OCI-LY3 (cell line): ENCODE measurements around the gene RIC1.

Experiments
- H2AFZ ChIP-seq: fragments of 200-600, 300-600 bp; shearing (Covaris generic); 2 replicates; pipeline ENCODE4 v1.6.0; 2014; ENCODE audit warnings: antibody characterized with exemption, low read depth, low read length
- H3K27ac ChIP-seq: fragments of 200-600, 300-600 bp; sonication (generic); 2 replicates; pipeline ENCODE4 v1.5.1; 2014; ENCODE audit warnings: mild to moderate bottlenecking, low read length, moderate library complexity, mixed read lengths
- H3K27me3 ChIP-seq: fragments of 200-600, 300-600 bp; sonication (generic); 2 replicates; pipeline ENCODE4 v1.6.1; 2014; ENCODE audit warnings: low read depth, low read length, mixed read lengths
- H3K36me3 ChIP-seq: fragments of 200-600, 300-600 bp; sonication (generic); replicated peaks from 2 replicates; pipeline ENCODE3; 2014; ENCODE audit warnings: low read depth, low read length, mixed read lengths
- H3K4me1 ChIP-seq: fragments of 300-600, 200-600 bp; sonication (generic); 2 replicates; pipeline ENCODE4 v1.6.1; 2014; ENCODE audit warnings: low read length, mixed read lengths
- H3K4me2 ChIP-seq: fragments of 200-600, 300-600 bp; sonication (generic); 2 replicates; pipeline ENCODE4 v1.6.1; 2014; ENCODE audit warnings: low read length, mixed read lengths
- H3K4me3 ChIP-seq: fragments of 300-600, 200-600 bp; sonication (generic); 2 replicates; pipeline ENCODE4 v1.5.1; 2014; ENCODE audit warnings: antibody characterized with exemption, mild to moderate bottlenecking, low read length, moderate library complexity
- H3K79me2 ChIP-seq: fragments of 300-600, 200-600 bp; shearing (Covaris generic); 2 replicates; pipeline ENCODE4 v1.6.1; 2014; ENCODE audit warnings: mild to moderate bottlenecking, low read length, mixed read lengths
- H3K9ac ChIP-seq: fragments of 300-600, 200-600 bp; shearing (Covaris generic); 2 replicates; pipeline ENCODE4 v1.6.0; 2014; ENCODE audit warnings: mild to moderate bottlenecking, low read length, moderate library complexity
- H3K9me3 ChIP-seq: fragments of 200-600, 300-600 bp; shearing (Covaris generic); 2 replicates; pipeline ENCODE4 v1.6.1; 2014; ENCODE audit warnings: low read length, mixed read lengths; ENCODE audit not compliant: insufficient read depth
- H4K20me1 ChIP-seq: fragments of 200-600, 300-600 bp; sonication (generic); 2 replicates; pipeline ENCODE4 v1.6.1; 2016; ENCODE audit warnings: low read length, mixed read lengths; ENCODE audit not compliant: insufficient read depth
- CTCF ChIP-seq: fragments of 200-600, 300-600 bp; sonication (generic); IDR thresholded peaks from 2 replicates; pipeline ENCODE4 v1.5.1; 2014; ENCODE audit warnings: antibody characterized with exemption, low read length, low read depth
- EZH2phosphoT487 ChIP-seq: fragments of 200-600 bp; shearing (Covaris generic); IDR thresholded peaks from 2 replicates; pipeline ENCODE4 v1.6.1; 2018; ENCODE audit warnings: antibody characterized with exemption, mixed run types, low read depth

RIC1 gene

DNA sequence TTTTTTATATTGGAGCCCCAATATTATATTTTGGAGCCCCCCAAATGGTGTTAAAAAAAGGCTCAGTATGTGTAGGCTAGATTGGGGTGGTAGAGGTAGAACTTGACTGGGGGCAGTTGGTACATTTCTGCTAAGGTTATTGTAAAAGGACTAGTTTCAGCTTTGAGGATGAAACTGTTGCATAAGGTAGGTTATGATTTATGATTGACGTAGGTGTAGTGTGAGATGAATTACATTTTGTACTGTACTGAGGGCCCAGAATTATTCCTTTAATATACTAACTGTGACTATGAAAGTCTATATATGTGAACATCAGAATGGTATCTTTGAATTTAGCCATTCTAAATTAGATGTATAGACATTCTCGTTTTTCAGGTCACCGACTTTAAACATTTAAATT lies 3.6 kb downstream of the RIC1 start:
- Histone ChIP-seq H3K4me1 (peaks cover 30% of the 10 kb centered on the region), H3K79me2 (peaks cover 93% of the 10 kb centered on the region), H3K27me3 (no peaks in the 10 kb centered on the region), H3K27ac (no peak overlapping the region), H3K4me3 (no peak overlapping the region), H3K4me2 (peak overlapping the region; percentile 35), H3K9me3 (no peaks in the 10 kb centered on the region; the same call in 1 of the 2 replicates), H3K9ac (no peak overlapping the region), H2AFZ (no peak overlapping the region), H3K36me3 (peaks cover 17% of the 10 kb centered on the region), H4K20me1 (peaks cover 60% of the 10 kb centered on the region)
- no peak for TF ChIP-seq CTCF
- TF ChIP-seq EZH2phosphoT487 = no peak

- H3K9ac ChIP-seq = no peak overlapping the region
- no peak overlapping the region for H3K27ac ChIP-seq
These were observed 4.3 kb downstream of the RIC1 start for GRCh38 chr9:5633243-5633642.

DNA sequence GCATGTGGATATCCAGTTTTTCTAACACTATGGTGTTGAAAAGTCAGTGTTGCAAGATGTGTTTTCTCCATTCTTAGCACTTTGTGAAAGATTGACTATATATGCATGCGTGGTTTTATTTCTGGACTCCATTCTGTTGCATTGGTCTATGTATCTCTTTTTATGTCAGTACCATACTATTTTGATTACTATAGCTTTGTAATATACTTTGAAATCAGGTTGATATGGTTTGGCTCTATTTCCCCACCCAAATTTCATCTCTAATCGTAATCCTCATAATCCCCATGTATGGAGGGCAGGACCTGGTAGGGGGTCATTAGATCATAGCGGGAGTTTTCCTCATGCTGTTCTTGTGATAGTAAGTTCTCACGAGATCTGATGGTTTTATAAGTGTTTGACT lies 6.5 kb downstream of the RIC1 start:
- Histone ChIP-seq H3K4me2 (no peak overlapping the region), H3K9ac (no peak overlapping the region), H3K9me3 (no peaks in the 10 kb centered on the region), H3K27me3 (no peaks in the 10 kb centered on the region), H3K4me1 (peaks cover 29% of the 10 kb centered on the region), H3K36me3 (peaks cover 32% of the 10 kb centered on the region), H2AFZ (no peak overlapping the region), H3K27ac (no peak overlapping the region), H4K20me1 (peaks cover 85% of the 10 kb centered on the region), H3K4me3 (no peak overlapping the region), H3K79me2 (peaks cover 100% of the 10 kb centered on the region)
- TF ChIP-seq CTCF = no peak
- no peak for TF ChIP-seq EZH2phosphoT487

More at GRCh38 chr9:5633243-5633642, 4.3 kb downstream of the RIC1 start:
- peaks cover 29% of the 10 kb centered on the region for H3K4me1 ChIP-seq
- H3K36me3 ChIP-seq = peaks cover 20% of the 10 kb centered on the region
- no peak for TF ChIP-seq EZH2phosphoT487
- no peak for TF ChIP-seq CTCF
- H3K79me2 ChIP-seq = peaks cover 95% of the 10 kb centered on the region
- H3K27me3 ChIP-seq = no peaks in the 10 kb centered on the region
- H3K4me3 ChIP-seq = no peak overlapping the region
- no peak overlapping the region for H2AFZ ChIP-seq
- H4K20me1 ChIP-seq = peaks cover 67% of the 10 kb centered on the region
- no peaks in the 10 kb centered on the region; the same call in 1 of the 2 replicates for H3K9me3 ChIP-seq
- peak overlapping the region; percentile 35; the same call in 1 of the 2 replicates for H3K4me2 ChIP-seq

- Histone ChIP-seq H4K20me1 (peaks cover 67% of the 10 kb centered on the region), H3K79me2 (peaks cover 89% of the 10 kb centered on the region)
These were observed 10.9 kb downstream of the RIC1 start for GRCh38 chr9:5639816-5640215.

More at GRCh38 chr9:5639816-5640215, 10.9 kb downstream of the RIC1 start:
- no peak overlapping the region for H3K4me3 ChIP-seq
- peaks cover 27% of the 10 kb centered on the region for H3K36me3 ChIP-seq
- no peaks in the 10 kb centered on the region for H3K4me1 ChIP-seq
- H3K4me2 ChIP-seq = no peak overlapping the region
- TF ChIP-seq EZH2phosphoT487 = no peak
- no peak for TF ChIP-seq CTCF
- no peak overlapping the region for H3K9ac ChIP-seq
- no peak overlapping the region for H2AFZ ChIP-seq
- no peaks in the 10 kb centered on the region for H3K9me3 ChIP-seq
- no peak overlapping the region for H3K27ac ChIP-seq
- no peaks in the 10 kb centered on the region for H3K27me3 ChIP-seq
